ENCODE results near the gene SIGLEC9. TPM values are rescaled to one million over a fixed set of nuclear protein-coding genes. Genes with fewer than 3 reads are reported as not detected.

Gene SIGLEC9
- total RNA-seq, 4 donors from 2014 or later = 1.2 to 3.1 (median 1.9) TPM

DNA sequence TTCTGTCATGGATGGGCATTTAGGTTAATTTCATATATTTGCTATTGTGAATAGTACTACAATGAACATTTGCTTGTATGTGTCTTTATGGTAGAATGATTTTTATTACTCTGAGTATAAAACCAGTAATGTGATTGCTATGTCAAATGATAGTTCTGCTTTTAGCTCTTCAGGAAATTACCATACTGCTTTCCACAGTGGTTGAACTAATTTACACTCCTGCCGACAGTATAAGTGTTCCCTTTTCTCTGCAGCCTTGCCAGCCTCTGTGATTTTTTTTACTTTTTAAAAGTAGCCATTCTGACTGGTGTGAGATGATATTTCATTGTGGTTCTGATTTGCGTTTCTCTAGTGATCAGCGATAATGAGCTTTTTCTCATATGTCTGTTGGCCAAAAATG is 23.9 kb downstream of the SIGLEC9 start:
- Histone ChIP-seq H3K9me3 (no peaks in the 10 kb centered on the region), H3K27me3 (no peaks in the 10 kb centered on the region), H3K4me1 (no peaks in the 10 kb centered on the region), H3K27ac (no peak overlapping the region), H3K36me3 (no peaks in the 10 kb centered on the region), H3K4me3 (replicated peaks in 1 of 3) (no peak overlapping the region)
- intact Hi-C loops (cut with DNase I) = no loop called here
- DNase-seq = no peak
- no peak for TF ChIP-seq POLR2A (IDR thresholded peaks at IDR 0.05)
- 73 to 76% methylated on average over 3 of the region's 3 CpGs for WGBS, 2 donors

DNA sequence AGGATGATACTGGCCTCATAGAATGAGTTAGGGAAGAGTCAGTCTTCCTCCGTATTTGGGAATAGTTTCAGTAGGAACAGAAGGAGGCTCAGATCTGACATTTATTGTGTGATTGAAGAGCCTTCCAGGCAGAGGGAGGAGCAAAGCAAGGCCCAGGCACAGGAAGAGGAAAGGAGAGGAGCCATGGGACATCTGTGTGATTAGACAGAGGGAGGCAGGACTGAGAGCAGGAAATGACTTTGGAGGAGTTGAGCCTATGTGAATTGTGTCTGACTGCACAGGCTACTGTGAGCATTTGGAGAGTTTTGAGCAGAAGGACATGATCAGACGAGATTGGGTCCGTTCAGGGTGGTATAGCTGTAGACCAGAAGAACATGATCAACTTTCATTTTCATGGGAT is 25.9 kb downstream of the SIGLEC9 start:
- H3K27ac ChIP-seq = no peak overlapping the region
- H3K4me3 ChIP-seq (replicated peaks in 1 of 3) = no peak overlapping the region
- DNase-seq = no peak
- H3K27me3 ChIP-seq = no peaks in the 10 kb centered on the region
- no peaks in the 10 kb centered on the region for H3K4me1 ChIP-seq
- no peaks in the 10 kb centered on the region for H3K9me3 ChIP-seq
- intact Hi-C loops (cut with DNase I) = no loop called here
- 73 to 80% methylated on average over 3 of the region's 3 CpGs for WGBS, 2 donors
- no peaks in the 10 kb centered on the region for H3K36me3 ChIP-seq
- no peak for TF ChIP-seq POLR2A (IDR thresholded peaks at IDR 0.05)
- TF ChIP-seq, protein P1, sequence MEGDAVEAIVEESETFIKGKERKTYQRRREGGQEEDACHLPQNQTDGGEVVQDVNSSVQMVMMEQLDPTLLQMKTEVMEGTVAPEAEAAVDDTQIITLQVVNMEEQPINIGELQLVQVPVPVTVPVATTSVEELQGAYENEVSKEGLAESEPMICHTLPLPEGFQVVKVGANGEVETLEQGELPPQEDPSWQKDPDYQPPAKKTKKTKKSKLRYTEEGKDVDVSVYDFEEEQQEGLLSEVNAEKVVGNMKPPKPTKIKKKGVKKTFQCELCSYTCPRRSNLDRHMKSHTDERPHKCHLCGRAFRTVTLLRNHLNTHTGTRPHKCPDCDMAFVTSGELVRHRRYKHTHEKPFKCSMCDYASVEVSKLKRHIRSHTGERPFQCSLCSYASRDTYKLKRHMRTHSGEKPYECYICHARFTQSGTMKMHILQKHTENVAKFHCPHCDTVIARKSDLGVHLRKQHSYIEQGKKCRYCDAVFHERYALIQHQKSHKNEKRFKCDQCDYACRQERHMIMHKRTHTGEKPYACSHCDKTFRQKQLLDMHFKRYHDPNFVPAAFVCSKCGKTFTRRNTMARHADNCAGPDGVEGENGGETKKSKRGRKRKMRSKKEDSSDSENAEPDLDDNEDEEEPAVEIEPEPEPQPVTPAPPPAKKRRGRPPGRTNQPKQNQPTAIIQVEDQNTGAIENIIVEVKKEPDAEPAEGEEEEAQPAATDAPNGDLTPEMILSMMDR (IDR thresholded peaks at IDR 0.05) = no peak

DNA sequence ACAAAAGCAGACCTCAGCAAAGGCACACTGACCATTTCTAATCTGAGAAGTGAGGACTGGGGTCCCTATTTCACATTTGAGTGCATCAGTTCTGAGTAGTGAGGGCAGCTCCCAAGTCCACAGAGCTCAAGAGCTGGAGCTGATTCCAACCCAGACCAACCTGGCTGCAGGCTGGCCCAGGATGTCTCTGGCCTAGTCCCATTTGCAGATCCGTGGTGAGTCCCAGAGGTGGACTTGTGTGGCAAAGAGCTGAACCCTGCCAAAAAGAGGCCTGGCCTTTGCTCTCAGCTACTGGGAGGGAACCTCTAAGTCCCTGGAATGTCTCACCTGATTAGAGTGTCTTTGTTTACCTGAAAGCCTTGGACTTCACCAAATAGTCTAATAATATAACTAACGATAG is 32.0 kb downstream of the SIGLEC9 start:
- no peak overlapping the region for H3K27ac ChIP-seq
- intact Hi-C loops (cut with DNase I) = no loop called here
- WGBS, 2 donors = 54 to 62% methylated on average over 2 of the region's 2 CpGs
- DNase-seq = no peak
- H3K9me3 ChIP-seq = no peaks in the 10 kb centered on the region
- TF ChIP-seq, protein P1 (IDR thresholded peaks at IDR 0.05) = no peak
- TF ChIP-seq POLR2A (IDR thresholded peaks at IDR 0.05) = no peak
- no peaks in the 10 kb centered on the region for H3K27me3 ChIP-seq
- no peaks in the 10 kb centered on the region for H3K4me1 ChIP-seq
- H3K36me3 ChIP-seq = no peaks in the 10 kb centered on the region
- H3K4me3 ChIP-seq (replicated peaks in 1 of 3) = no peak overlapping the region

DNA sequence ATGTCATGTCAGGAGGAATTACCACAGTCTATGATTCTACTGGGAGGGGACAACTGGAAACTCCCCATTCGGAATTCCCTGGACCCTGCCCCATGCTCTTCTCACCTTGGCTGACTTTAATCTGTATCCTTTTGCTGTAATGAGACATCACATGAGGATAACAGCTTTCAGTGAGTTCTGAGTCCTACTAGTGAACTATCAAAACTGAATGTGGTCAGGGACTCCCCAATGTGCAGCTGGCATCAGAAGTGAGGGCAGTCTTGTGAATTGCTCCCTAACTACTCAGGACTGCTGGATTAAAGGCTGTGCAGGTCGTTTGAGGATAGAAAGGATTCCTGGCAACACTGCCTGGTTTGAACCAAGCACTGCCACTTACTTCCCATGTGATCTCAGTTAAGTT is 32.6 kb downstream of the SIGLEC9 start:
- H3K9me3 ChIP-seq = no peaks in the 10 kb centered on the region
- no peaks in the 10 kb centered on the region for H3K36me3 ChIP-seq
- no peak for DNase-seq
- no peaks in the 10 kb centered on the region for H3K27me3 ChIP-seq
- no peak overlapping the region for H3K4me3 ChIP-seq (replicated peaks in 1 of 3)
- no peak for TF ChIP-seq POLR2A (IDR thresholded peaks at IDR 0.05)
- TF ChIP-seq, protein P1 (IDR thresholded peaks at IDR 0.05) = no peak
- no peaks in the 10 kb centered on the region for H3K4me1 ChIP-seq
- no peak overlapping the region for H3K27ac ChIP-seq
- WGBS, 2 donors = 29 to 40% methylated on average over 2 of the region's 2 CpGs
- intact Hi-C loops (cut with DNase I) = no loop called here

DNA sequence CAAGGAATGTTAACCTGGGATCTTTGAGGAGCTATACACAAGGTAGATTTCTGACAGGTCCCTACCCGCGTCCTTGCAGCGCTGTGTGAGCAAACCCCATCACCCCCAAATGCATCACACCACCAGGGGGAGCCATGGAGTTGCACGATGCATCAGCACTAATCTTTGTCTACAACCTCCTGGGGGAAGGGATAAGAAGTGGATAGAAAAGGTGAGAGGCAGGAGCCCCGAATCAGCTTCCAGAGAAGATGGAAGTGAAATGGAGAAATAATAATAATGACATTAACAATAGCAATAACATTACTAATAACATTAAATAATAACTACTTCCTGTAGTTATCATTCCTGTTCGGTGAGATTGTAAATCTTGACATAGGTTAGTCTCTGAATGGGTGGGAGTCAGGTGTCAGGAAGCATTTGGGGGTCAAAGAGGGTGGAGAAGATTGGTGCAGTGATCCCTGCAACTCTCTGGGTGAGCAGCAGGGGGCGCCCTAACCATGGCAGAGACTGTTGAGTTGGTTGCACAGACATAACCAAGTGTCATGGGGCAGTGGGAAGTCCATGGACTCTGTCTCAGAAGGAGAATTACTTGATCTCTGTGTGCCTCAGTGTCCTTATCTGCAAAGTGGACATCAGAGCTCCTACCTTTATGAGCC is 33.9 kb downstream of the SIGLEC9 start:
- peak; percentile 32 to 47 for DNase-seq
- WGBS, 2 donors = 22 to 36% methylated on average over 7 of the region's 7 CpGs
- TF ChIP-seq, protein P1 (IDR thresholded peaks at IDR 0.05) = peak in 4 of 6 experiments; percentile 24 to 52 (median 36)
- TF ChIP-seq POLR2A (IDR thresholded peaks at IDR 0.05) = no peak
- H3K9me3 ChIP-seq = no peaks in the 10 kb centered on the region
- no peaks in the 10 kb centered on the region for H3K27me3 ChIP-seq
- H3K27ac ChIP-seq = no peak overlapping the region
- no peaks in the 10 kb centered on the region for H3K4me1 ChIP-seq
- no peaks in the 10 kb centered on the region for H3K36me3 ChIP-seq
- no peak overlapping the region for H3K4me3 ChIP-seq (replicated peaks in 1 of 3)
- intact Hi-C loops (cut with DNase I) = no loop called here
